CD14-positive monocyte (primary cell): ENCODE results near the gene MDFIC. TPM values are rescaled to one million over a fixed set of nuclear protein-coding genes. Genes with fewer than 3 reads are reported as not detected.
A peak's percentile ranks its signal among the peaks of the same experiment; 100 is the strongest.

Experiments used
- DNase-seq, 3 donors: peaks; one replicate each; pipeline ENCODE4 v3.0.0-alpha.2; 2011 to 2022
- H2AFZ ChIP-seq: 2 replicates; pipeline ENCODE4 v1.6.0; 2012; ENCODE audit warnings: mild to moderate bottlenecking, low read depth, low read length, inconsistent platforms; ENCODE audit not compliant: insufficient read depth, poor library complexity, severe bottlenecking
- H3K27ac ChIP-seq, 2 donors: 1 replicate in 1 of 2; 2 replicates in 1 of 2; pipeline ENCODE4 v1.5.1; 2012 to 2013; ENCODE audit warnings: low read length in 2 of 2, control low read depth in 1 of 2, inconsistent platforms in 1 of 2, low read depth in 1 of 2, mild to moderate bottlenecking in 1 of 2
- H3K27me3 ChIP-seq, 2 donors: one replicate each; pipeline versions ENCODE4 v1.6.0 to v1.6.1; 2011 to 2013; ENCODE audit warnings: low read length in 2 of 2; ENCODE audit not compliant: control insufficient read depth in 2 of 2, insufficient read depth in 2 of 2
- H3K36me3 ChIP-seq, 2 donors: replicated peaks in 1 of 2; 1 replicate in 1 of 2; 2 replicates in 1 of 2; pipeline versions ENCODE4 v1.5.1 to v1.6.1; 2012 to 2013; ENCODE audit warnings: low read length in 2 of 2, control low read depth in 1 of 2, inconsistent platforms in 1 of 2, mild to moderate bottlenecking in 1 of 2; ENCODE audit not compliant: insufficient read depth in 2 of 2, control insufficient read depth in 1 of 2
- H3K4me1 ChIP-seq, 2 donors: 1 replicate in 1 of 2; 2 replicates in 1 of 2; pipeline versions ENCODE4 v1.5.1 to v1.6.1; 2012 to 2013; ENCODE audit warnings: low read length in 2 of 2, control low read depth in 1 of 2, inconsistent platforms in 1 of 2, mild to moderate bottlenecking in 1 of 2, moderate library complexity in 1 of 2; ENCODE audit not compliant: insufficient read depth in 2 of 2, control insufficient read depth in 1 of 2
- H3K4me2 ChIP-seq: replicated peaks from 2 replicates; pipeline ENCODE3; 2012; ENCODE audit warnings: low read length, moderate library complexity, mild to moderate bottlenecking; ENCODE audit not compliant: poor library complexity, severe bottlenecking; ENCODE audit errors: extremely low read depth
- H3K4me3 ChIP-seq, 3 experiments: fragments of 200-600 bp in 1 of 3; sonication (generic) in 1 of 3; replicated peaks in 1 of 3; 1 replicate in 2 of 3; 2 replicates in 1 of 3; pipeline ENCODE4 v1.5.1; 2011 to 2013; ENCODE audit warnings: low read length in 3 of 3, mild to moderate bottlenecking in 3 of 3, control low read depth in 2 of 3, low read depth in 2 of 3, inconsistent platforms in 1 of 3, moderate library complexity in 1 of 3
- H3K79me2 ChIP-seq: 2 replicates; pipeline ENCODE4 v1.6.0; 2012; ENCODE audit warnings: mild to moderate bottlenecking, control low read depth, inconsistent platforms, low read length, moderate library complexity; ENCODE audit not compliant: insufficient read depth
- H3K9ac ChIP-seq: 2 replicates; pipeline ENCODE4 v1.6.0; 2017; ENCODE audit warnings: low read length, mild to moderate bottlenecking; ENCODE audit not compliant: insufficient read depth, poor library complexity, severe bottlenecking
- H3K9me3 ChIP-seq, 2 donors: replicated peaks in 1 of 2; 1 replicate in 1 of 2; 2 replicates in 1 of 2; pipeline versions ENCODE4 v1.5.1 to v1.6.1; 2012 to 2013; ENCODE audit warnings: low read length in 2 of 2, control low read depth in 1 of 2; ENCODE audit not compliant: control insufficient read depth in 1 of 2, insufficient read depth in 1 of 2
- H4K20me1 ChIP-seq: 2 replicates; pipeline ENCODE4 v1.6.0; 2012; ENCODE audit warnings: mild to moderate bottlenecking, low read length, control low read depth, moderate library complexity; ENCODE audit not compliant: insufficient read depth
- H3K27ac Mint-ChIP-seq, 7 donors: one replicate each; pipeline ENCODE4 v1.8.0; 2020; ENCODE audit warnings: mild to moderate bottlenecking in 7 of 7, mixed read lengths in 7 of 7, moderate library complexity in 6 of 7, inconsistent platforms in 2 of 7
- H3K27me3 Mint-ChIP-seq, 3 donors: one replicate each; pipeline ENCODE4 v1.8.0; 2021 to 2022; ENCODE audit warnings: low read depth in 3 of 3, mild to moderate bottlenecking in 3 of 3, mixed read lengths in 3 of 3, moderate library complexity in 3 of 3, inconsistent platforms in 1 of 3
- H3K36me3 Mint-ChIP-seq, 2 donors: one replicate each; pipeline ENCODE4 v1.8.0; 2020; ENCODE audit warnings: mixed read lengths in 2 of 2, inconsistent platforms in 1 of 2, mild to moderate bottlenecking in 1 of 2
- H3K4me1 Mint-ChIP-seq: one replicate; pipeline ENCODE4 v1.8.0; 2020; ENCODE audit warnings: mild to moderate bottlenecking, mixed read lengths
- H3K4me3 Mint-ChIP-seq, 2 donors: one replicate each; pipeline ENCODE4 v1.8.0; 2020; ENCODE audit warnings: mild to moderate bottlenecking in 2 of 2, mixed read lengths in 2 of 2, moderate library complexity in 1 of 2
- H3K9me3 Mint-ChIP-seq, 7 donors: one replicate each; pipeline ENCODE4 v1.8.0; 2020 to 2022; ENCODE audit warnings: mixed read lengths in 7 of 7, mild to moderate bottlenecking in 6 of 7, moderate library complexity in 6 of 7, inconsistent platforms in 2 of 7
- CTCF ChIP-seq: fragments of 200-600 bp; IDR thresholded peaks from one replicate; pipeline ENCODE4 v1.8.0; 2022; ENCODE audit warnings: antibody characterized with exemption, mild to moderate bottlenecking
- WGBS: methylation state at CpG from one replicate; pipeline ENCODE4 v1.1.5; 2013; ENCODE audit warnings: missing lambda C conversion rate; ENCODE audit not compliant: insufficient coverage; 5-methylcytosine and 5-hydroxymethylcytosine counted together
- intact Hi-C, 2 donors: fragments of 100-400 bp; cut with micrococcal nuclease; formaldehyde crosslinking; loops; one replicate each; pipeline versions ENCODE4 v1.15.0 to v1.15.1; 2023
- polyA plus RNA-seq, 3 donors: library from polyadenylated mRNA; depleted of rRNA in 1 of 3; unstranded in 2 of 3; stranded (reverse) in 1 of 3; fragments of 300-500 nt in 2 of 3; fragments of >200 nt in 1 of 3; fragmentation: Illumina TruSeq in 2 of 3; gene quantifications; 1 replicate in 2 of 3; 2 replicates in 1 of 3; pipeline ENCODE4 v1.2.3, GENCODE V29; 2012 to 2021

The MDFIC gene
- polyA plus RNA-seq, 3 donors: 13.0 to 30.0 (median 19.9) TPM

DNA sequence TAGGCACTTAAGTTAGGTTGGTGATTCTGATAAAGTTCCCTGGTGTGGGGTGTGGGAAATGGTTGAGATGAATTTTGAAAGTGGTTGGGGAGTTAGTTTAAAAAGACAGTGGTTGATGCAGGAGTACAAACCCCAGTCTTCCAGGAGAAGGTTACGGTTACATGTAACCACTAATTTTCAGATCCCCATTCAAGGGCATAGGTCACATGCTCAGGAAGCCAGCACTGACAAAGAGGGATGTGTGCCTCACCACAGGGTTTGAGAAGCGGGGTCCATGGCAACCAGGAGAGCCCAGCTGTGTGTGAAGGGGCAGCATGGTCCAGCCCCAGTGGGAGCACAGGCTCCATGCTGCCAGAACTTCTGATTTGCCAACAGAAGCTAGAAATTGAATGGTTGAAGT, 144.2 kb downstream of the MDFIC start:
- Histone ChIP-seq H3K4me1 (peaks cover 18 to 19% of the 10 kb centered on the region in 2 donors), H3K4me2 (no peak overlapping the region), H3K4me3 (no peak overlapping the region), H3K36me3 (no peaks in the 10 kb centered on the region), H3K27ac (no peak overlapping the region), H3K79me2 (no peaks in the 10 kb centered on the region), H3K9me3 (no peaks in the 10 kb centered on the region), H3K9ac (no peak overlapping the region), H3K27me3 (no peaks in the 10 kb centered on the region), H4K20me1 (no peaks in the 10 kb centered on the region), H2AFZ (peak overlapping the region; percentile 51)
- no peak for TF ChIP-seq CTCF
- peaks cover 21% of the 10 kb centered on the region for H3K4me1 Mint-ChIP-seq
- WGBS: 0% methylated on average over 1 of the region's 2 CpGs
- H3K9me3 Mint-ChIP-seq: peaks cover 0 to 4% (median 0%) of the 10 kb centered on the region in 7 donors
- intact Hi-C loops: no loop called here
- H3K36me3 Mint-ChIP-seq: no peaks in the 10 kb centered on the region
- H3K4me3 Mint-ChIP-seq: no peak overlapping the region
- peaks cover 0 to 3% (median 0%) of the 10 kb centered on the region in 3 donors for H3K27me3 Mint-ChIP-seq
- H3K27ac Mint-ChIP-seq: peak overlapping the region in 4 of 7 donors; percentile 12 to 74 (median 43)
- peak in 2 of 3 donors; percentile 7 to 23 for DNase-seq

DNA sequence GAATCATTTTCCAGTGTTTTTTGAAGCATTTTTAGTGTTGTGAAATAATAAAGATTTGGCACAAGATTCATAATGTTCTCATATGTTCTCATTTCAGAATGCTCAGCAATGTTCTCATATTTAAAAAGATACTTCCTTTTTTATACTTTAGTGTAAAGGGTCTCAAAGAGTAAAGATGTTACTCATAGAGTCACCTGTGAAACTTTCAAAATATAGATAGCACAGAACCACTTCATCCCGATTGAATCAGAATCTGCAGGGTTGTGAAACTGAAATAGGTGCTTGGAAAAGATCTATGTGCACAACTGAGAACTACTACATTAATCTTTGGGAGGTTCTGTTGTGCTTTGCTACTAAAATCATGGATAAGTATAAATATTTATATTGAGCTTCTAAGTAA, 144.7 kb downstream of the MDFIC start:
- Histone ChIP-seq H3K9me3 (no peaks in the 10 kb centered on the region), H3K27me3 (no peaks in the 10 kb centered on the region), H2AFZ (no peak overlapping the region), H3K79me2 (no peaks in the 10 kb centered on the region), H3K4me2 (no peak overlapping the region), H3K9ac (no peak overlapping the region), H3K4me3 (no peak overlapping the region), H3K36me3 (no peaks in the 10 kb centered on the region), H3K4me1 (peaks cover 15% of the 10 kb centered on the region in 2 donors), H4K20me1 (no peaks in the 10 kb centered on the region), H3K27ac (no peak overlapping the region)
- Mint-ChIP-seq H3K4me1 (peaks cover 19% of the 10 kb centered on the region), H3K4me3 (no peak overlapping the region), H3K27ac (no peak overlapping the region), H3K27me3 (peaks cover 0 to 3% (median 0%) of the 10 kb centered on the region in 3 donors), H3K9me3 (peaks cover 0 to 4% (median 0%) of the 10 kb centered on the region in 7 donors), H3K36me3 (no peaks in the 10 kb centered on the region)
- intact Hi-C loops: no loop called here
- TF ChIP-seq CTCF: no peak
- WGBS: no CpG with 5 or more reads among the region's 1 CpG
- DNase-seq: no peak
